ENCODE measurements around the gene TMEM267. TPM values are rescaled to one million over a fixed set of nuclear protein-coding genes. Genes with fewer than 3 reads are reported as not detected.

TMEM267 gene
- polyA plus RNA-seq, 1 donor from 2014 or later: 8.0 TPM

DNA sequence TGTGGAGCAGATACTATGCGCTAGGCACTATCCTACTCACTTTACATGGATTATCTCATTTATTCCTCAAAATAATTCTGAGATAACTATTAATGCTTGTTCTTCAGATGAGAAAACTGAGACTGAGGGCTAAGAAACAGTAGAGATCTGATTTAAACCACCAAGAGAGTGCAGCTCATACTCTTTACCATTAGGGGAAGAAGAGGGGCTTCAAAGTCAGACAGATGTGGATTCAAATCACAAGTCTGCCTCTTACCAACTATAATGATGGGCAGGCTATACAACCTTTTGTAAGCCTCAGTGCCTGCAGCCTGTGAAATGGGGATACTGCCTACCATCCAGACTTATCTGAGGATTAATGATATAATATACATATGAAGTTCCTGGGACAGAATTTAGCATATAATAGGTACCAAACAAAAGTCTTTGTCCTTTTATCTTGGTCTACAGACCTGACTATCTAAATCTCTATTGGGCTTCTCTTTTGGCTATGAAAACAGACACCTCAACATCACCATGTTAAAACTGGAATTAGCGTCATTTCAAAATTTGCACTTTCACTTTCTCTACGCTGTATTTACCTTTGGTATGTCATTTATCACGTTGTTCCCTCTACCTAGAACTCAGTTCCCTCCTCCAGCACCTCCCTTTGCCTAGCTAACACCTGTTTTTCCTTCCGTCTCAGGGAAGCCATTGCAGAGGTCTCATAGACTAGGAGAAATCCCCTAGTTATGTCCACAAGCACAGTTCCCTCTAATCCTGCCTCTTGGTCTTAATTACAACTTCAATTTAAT is 13.8 kb upstream of the TMEM267 start:
- Histone ChIP-seq H3K4me2 (ENCODE audit: low read length) (no peak overlapping the region), H3K9me2 (ENCODE audit: insufficient read depth, low read length) (no peaks in the 10 kb centered on the region), H3K4me3 (ENCODE audit: low read length) (no peak overlapping the region), H3K9ac (ENCODE audit: low read length) (no peak overlapping the region), H4K20me1 (ENCODE audit: insufficient read depth) (no peaks in the 10 kb centered on the region), H3K79me2 (replicated peaks; ENCODE audit: insufficient read depth, low read length) (no peaks in the 10 kb centered on the region), H3K27ac (ENCODE audit: low read length) (no peak overlapping the region), H2AFZ (ENCODE audit: low read depth, low read length) (no peak overlapping the region), H3F3A (ENCODE audit: insufficient read depth, low read length, poor library complexity, severe bottlenecking) (no peaks in the 10 kb centered on the region), H3K27me3 (ENCODE audit: insufficient read depth, low read depth, low read length) (no peaks in the 10 kb centered on the region), H3K36me3 (ENCODE audit: insufficient read depth, low read length) (no peaks in the 10 kb centered on the region), H3K9me3 (ENCODE audit: low read length) (no peaks in the 10 kb centered on the region)
- TF ChIP-seq EP300 (conservative IDR thresholded peaks at IDR 0.05; ENCODE audit: poor library complexity, severe bottlenecking): no peak
- TF ChIP-seq, protein P1, sequence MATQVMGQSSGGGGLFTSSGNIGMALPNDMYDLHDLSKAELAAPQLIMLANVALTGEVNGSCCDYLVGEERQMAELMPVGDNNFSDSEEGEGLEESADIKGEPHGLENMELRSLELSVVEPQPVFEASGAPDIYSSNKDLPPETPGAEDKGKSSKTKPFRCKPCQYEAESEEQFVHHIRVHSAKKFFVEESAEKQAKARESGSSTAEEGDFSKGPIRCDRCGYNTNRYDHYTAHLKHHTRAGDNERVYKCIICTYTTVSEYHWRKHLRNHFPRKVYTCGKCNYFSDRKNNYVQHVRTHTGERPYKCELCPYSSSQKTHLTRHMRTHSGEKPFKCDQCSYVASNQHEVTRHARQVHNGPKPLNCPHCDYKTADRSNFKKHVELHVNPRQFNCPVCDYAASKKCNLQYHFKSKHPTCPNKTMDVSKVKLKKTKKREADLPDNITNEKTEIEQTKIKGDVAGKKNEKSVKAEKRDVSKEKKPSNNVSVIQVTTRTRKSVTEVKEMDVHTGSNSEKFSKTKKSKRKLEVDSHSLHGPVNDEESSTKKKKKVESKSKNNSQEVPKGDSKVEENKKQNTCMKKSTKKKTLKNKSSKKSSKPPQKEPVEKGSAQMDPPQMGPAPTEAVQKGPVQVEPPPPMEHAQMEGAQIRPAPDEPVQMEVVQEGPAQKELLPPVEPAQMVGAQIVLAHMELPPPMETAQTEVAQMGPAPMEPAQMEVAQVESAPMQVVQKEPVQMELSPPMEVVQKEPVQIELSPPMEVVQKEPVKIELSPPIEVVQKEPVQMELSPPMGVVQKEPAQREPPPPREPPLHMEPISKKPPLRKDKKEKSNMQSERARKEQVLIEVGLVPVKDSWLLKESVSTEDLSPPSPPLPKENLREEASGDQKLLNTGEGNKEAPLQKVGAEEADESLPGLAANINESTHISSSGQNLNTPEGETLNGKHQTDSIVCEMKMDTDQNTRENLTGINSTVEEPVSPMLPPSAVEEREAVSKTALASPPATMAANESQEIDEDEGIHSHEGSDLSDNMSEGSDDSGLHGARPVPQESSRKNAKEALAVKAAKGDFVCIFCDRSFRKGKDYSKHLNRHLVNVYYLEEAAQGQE (IDR thresholded peaks at IDR 0.05; ENCODE audit: borderline replicate concordance): no peak
- no peak for TF ChIP-seq RAD21 (conservative IDR thresholded peaks at IDR 0.05)
- TF ChIP-seq POLR2AphosphoS5 (IDR thresholded peaks at IDR 0.05): no peak
- no peak for TF ChIP-seq TAF1 (IDR thresholded peaks at IDR 0.05; ENCODE audit: low read depth)
- TF ChIP-seq EZH2 (IDR thresholded peaks at IDR 0.05; ENCODE audit: borderline replicate concordance, insufficient read depth, low read length, poor library complexity, severe bottlenecking): no peak
- no peak for TF ChIP-seq MXI1 (conservative IDR thresholded peaks at IDR 0.05; ENCODE audit: poor library complexity, severe bottlenecking)

DNA sequence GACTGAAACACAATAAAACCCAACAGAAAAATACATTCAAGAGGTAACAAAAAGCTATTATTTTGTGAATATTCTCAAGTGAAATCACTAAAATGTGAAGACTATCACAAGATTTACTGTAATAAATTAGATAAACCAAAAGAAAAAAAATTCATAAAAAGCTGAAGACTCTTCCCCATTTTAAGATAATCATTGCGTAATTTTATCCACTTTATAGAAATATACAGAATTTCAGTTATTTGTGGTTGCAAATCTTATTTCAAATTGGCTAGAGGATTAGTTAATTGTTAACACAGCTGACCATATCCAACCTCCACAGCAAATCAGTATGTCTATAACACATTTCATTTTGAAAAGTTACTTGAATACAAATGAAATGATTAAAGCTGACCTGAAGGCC is 7.7 kb upstream of the TMEM267 start:
- no peaks in the 10 kb centered on the region for H3K27me3 ChIP-seq (ENCODE audit: insufficient read depth, low read depth, low read length)
- no peaks in the 10 kb centered on the region for H3K79me2 ChIP-seq (replicated peaks; ENCODE audit: insufficient read depth, low read length)
- no peak for TF ChIP-seq POLR2AphosphoS5 (IDR thresholded peaks at IDR 0.05)
- TF ChIP-seq MXI1 (conservative IDR thresholded peaks at IDR 0.05; ENCODE audit: poor library complexity, severe bottlenecking): no peak
- TF ChIP-seq EZH2 (IDR thresholded peaks at IDR 0.05; ENCODE audit: borderline replicate concordance, insufficient read depth, low read length, poor library complexity, severe bottlenecking): no peak
- TF ChIP-seq RAD21 (conservative IDR thresholded peaks at IDR 0.05): no peak
- TF ChIP-seq, protein P2, sequence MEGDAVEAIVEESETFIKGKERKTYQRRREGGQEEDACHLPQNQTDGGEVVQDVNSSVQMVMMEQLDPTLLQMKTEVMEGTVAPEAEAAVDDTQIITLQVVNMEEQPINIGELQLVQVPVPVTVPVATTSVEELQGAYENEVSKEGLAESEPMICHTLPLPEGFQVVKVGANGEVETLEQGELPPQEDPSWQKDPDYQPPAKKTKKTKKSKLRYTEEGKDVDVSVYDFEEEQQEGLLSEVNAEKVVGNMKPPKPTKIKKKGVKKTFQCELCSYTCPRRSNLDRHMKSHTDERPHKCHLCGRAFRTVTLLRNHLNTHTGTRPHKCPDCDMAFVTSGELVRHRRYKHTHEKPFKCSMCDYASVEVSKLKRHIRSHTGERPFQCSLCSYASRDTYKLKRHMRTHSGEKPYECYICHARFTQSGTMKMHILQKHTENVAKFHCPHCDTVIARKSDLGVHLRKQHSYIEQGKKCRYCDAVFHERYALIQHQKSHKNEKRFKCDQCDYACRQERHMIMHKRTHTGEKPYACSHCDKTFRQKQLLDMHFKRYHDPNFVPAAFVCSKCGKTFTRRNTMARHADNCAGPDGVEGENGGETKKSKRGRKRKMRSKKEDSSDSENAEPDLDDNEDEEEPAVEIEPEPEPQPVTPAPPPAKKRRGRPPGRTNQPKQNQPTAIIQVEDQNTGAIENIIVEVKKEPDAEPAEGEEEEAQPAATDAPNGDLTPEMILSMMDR (IDR thresholded peaks at IDR 0.05; ENCODE audit: poor library complexity, severe bottlenecking): no peak
- TF ChIP-seq SMC3 (conservative IDR thresholded peaks at IDR 0.05; ENCODE audit: poor library complexity): no peak
- no peak for TF ChIP-seq EP300 (conservative IDR thresholded peaks at IDR 0.05; ENCODE audit: poor library complexity, severe bottlenecking)
- TF ChIP-seq TAF1 (IDR thresholded peaks at IDR 0.05; ENCODE audit: low read depth): no peak
- TF ChIP-seq, protein P1 (IDR thresholded peaks at IDR 0.05; ENCODE audit: borderline replicate concordance): no peak
- H4K20me1 ChIP-seq (ENCODE audit: insufficient read depth): no peaks in the 10 kb centered on the region
- no peak overlapping the region for H3K9ac ChIP-seq (ENCODE audit: low read length)
- H3K4me3 ChIP-seq (ENCODE audit: low read length): no peak overlapping the region
- H3K36me3 ChIP-seq (ENCODE audit: insufficient read depth, low read length): no peaks in the 10 kb centered on the region
- no peaks in the 10 kb centered on the region for H3K9me2 ChIP-seq (ENCODE audit: insufficient read depth, low read length)
- no peaks in the 10 kb centered on the region for H3K9me3 ChIP-seq (ENCODE audit: low read length)
- H3K4me2 ChIP-seq (ENCODE audit: low read length): no peak overlapping the region
- H3F3A ChIP-seq (ENCODE audit: insufficient read depth, low read length, poor library complexity, severe bottlenecking): no peaks in the 10 kb centered on the region
- no peak overlapping the region for H3K27ac ChIP-seq (ENCODE audit: low read length)
- no peak overlapping the region for H2AFZ ChIP-seq (ENCODE audit: low read depth, low read length)

Data from neural cell (in vitro differentiated cells).